Measurements from ENCODE around the gene FOXK2. TPM values are rescaled to one million over a fixed set of nuclear protein-coding genes. Genes with fewer than 3 reads are reported as not detected.

The FOXK2 gene
- total RNA-seq, 2 donors from 2014 or later, result 27.8 to 40.3 TPM

GRCh38 chr17:82630212-82630611 is 110.7 kb downstream of the FOXK2 start:
- no peak overlapping the region for H3K4me3 ChIP-seq
- DNase-seq (ENCODE audit: low spot score), result no peak
- no peak for TF ChIP-seq CTCF (IDR thresholded peaks at IDR 0.05)
- H3K4me1 ChIP-seq, result no peaks in the 10 kb centered on the region
- H3K36me3 ChIP-seq, result peaks cover 39% of the 10 kb centered on the region
- no peaks in the 10 kb centered on the region for H3K27me3 ChIP-seq
- H3K9me3 ChIP-seq, result no peaks in the 10 kb centered on the region
- no peak overlapping the region for H3K27ac ChIP-seq

GRCh38 chr17:82631544-82631943 is 112.0 kb downstream of the FOXK2 start:
- Histone ChIP-seq H3K4me1 (no peaks in the 10 kb centered on the region), H3K4me3 (no peak overlapping the region), H3K27ac (no peak overlapping the region), H3K27me3 (no peaks in the 10 kb centered on the region), H3K9me3 (no peaks in the 10 kb centered on the region), H3K36me3 (peaks cover 29% of the 10 kb centered on the region)
- no peak for DNase-seq (ENCODE audit: low spot score)
- TF ChIP-seq CTCF (IDR thresholded peaks at IDR 0.05), result no peak

DNA sequence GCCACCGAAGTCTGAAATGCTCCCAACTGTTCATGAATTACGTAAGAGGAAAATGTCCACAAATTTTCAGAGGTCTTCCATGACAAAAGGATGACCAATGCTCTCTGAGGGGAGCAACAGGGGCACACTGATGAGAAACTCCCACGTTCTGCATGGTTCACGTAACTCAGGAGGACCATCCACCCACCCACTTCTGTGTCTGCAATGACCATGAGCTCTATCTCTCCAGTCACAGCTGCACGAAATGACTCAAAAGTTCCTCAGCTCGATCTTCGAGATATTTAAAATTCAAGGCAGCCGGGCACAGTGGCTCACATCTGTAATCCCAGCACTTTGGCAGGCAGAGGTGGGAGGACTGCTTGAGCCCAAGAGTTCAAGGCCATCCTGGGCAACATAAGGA is 112.9 kb downstream of the FOXK2 start:
- Histone ChIP-seq H3K4me1 (no peaks in the 10 kb centered on the region), H3K27ac (no peak overlapping the region), H3K9me3 (no peaks in the 10 kb centered on the region), H3K27me3 (no peaks in the 10 kb centered on the region), H3K4me3 (no peak overlapping the region), H3K36me3 (peaks cover 21% of the 10 kb centered on the region)
- DNase-seq (ENCODE audit: low spot score), result no peak
- no peak for TF ChIP-seq CTCF (IDR thresholded peaks at IDR 0.05)

- Histone ChIP-seq H3K4me1 (no peaks in the 10 kb centered on the region), H3K27ac (no peak overlapping the region), H3K9me3 (no peaks in the 10 kb centered on the region), H3K36me3 (peaks cover 21% of the 10 kb centered on the region), H3K4me3 (no peak overlapping the region), H3K27me3 (no peaks in the 10 kb centered on the region)
- no peak for TF ChIP-seq CTCF (IDR thresholded peaks at IDR 0.05)
- no peak for DNase-seq (ENCODE audit: low spot score)
Measured at GRCh38 chr17:82633343-82633742, 113.8 kb downstream of the FOXK2 start.

DNA sequence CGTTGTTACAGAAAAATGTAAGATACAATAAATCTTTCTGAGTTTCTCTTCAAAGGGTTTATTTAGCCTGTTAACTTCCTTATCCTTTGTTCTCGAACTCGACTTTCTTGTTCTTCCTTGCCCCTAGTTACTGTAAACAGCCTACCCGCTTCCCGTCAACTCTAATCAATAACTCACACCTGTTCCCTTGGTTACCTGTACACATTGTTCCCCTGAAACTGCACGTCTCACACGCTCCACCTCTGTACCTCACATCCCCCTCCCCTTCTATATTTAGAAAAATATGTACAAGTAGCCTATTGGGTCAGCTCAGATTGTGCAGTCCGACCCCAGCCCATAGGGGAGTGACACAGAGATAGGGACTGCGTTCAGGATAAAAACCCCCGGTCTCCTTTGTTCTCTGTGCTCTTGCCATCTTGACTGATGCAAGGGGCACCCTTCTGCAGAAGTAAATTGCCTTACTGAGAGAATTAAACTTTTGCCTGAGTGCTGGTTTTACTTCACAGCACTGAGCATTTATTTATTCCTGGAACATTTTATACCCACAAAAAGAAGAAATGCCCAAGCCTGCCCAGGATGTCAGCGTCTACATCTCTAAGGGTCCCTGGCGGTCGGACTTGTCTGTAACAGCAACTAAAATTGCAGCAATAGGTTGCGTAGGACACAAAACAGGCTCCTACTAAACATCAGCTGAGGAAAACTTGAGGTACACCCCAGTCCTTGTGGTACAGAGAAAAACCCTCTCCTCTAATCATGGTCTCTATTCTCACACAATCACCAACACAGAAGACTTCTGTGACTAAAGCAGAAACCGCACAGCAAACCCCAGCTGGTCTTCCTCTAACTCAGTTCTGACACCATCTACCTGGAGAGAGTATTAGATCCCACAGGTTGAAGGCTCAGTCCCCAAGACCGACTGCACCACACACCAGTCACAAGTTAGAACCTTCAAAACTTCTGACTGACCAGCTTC is 117.4 kb downstream of the FOXK2 start:
- Histone ChIP-seq H3K27me3 (no peaks in the 10 kb centered on the region), H3K27ac (no peak overlapping the region), H3K4me3 (no peak overlapping the region), H3K36me3 (peaks cover 32% of the 10 kb centered on the region), H3K4me1 (no peaks in the 10 kb centered on the region), H3K9me3 (no peaks in the 10 kb centered on the region)
- TF ChIP-seq CTCF (IDR thresholded peaks at IDR 0.05), result no peak
- DNase-seq (ENCODE audit: low spot score), result no peak
